ENCODE results near the gene FASTKD1.

- no peak for TF ChIP-seq CTCF (IDR thresholded peaks at IDR 0.05)
- TF ChIP-seq POLR2A (IDR thresholded peaks at IDR 0.05) = no peak
Measured at GRCh38 chr2:169525434-169525833, 48.2 kb downstream of the FASTKD1 start.

Data from Peyer's patch (tissue), 4 donors.